Breast epithelium (tissue), 3 donors: ENCODE data around the gene ASTN1.
A peak's percentile ranks its signal among the peaks of the same experiment; 100 is the strongest.

ENCODE experiments used
- POLR2A ChIP-seq: fragments of 450-650 bp; IDR thresholded peaks from one replicate; pipeline ENCODE4 v1.6.1; 2016; ENCODE audit warnings: antibody characterized with exemption, mild to moderate bottlenecking, moderate library complexity
- POLR2AphosphoS5 ChIP-seq, 3 donors: sonication (generic); formaldehyde crosslinking; IDR thresholded peaks; one replicate each; pipeline ENCODE4 v1.6.1; 2017; ENCODE audit warnings: antibody characterized with exemption in 3 of 3
- TF ChIP-seq, protein P1 (sequence below), 3 donors: fragments of 450-650 bp; IDR thresholded peaks; one replicate each; pipeline ENCODE4 v1.5.1; 2016 to 2017; ENCODE audit warnings: antibody characterized with exemption in 3 of 3, mild to moderate bottlenecking in 3 of 3, moderate library complexity in 3 of 3

DNA sequence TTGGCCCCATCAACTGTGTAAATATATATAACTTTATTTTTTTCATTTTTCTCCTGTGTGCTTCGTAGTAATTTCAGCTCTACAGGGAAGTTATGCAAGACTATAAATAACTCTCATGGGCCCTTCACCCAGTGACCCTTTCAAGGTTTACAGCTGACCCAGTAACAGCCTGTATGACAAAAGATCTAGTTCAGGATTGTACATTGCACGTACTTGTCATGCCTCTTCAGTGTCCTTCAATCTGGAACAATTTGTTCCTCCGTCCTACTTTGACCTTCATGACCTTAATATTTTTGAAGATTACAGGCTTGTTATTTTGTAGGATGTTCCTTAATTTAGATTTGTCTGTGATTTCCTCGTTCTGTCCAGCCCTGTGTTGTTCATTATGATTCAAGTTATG lies 46.7 kb upstream of the ASTN1 start:
- TF ChIP-seq, protein P1, sequence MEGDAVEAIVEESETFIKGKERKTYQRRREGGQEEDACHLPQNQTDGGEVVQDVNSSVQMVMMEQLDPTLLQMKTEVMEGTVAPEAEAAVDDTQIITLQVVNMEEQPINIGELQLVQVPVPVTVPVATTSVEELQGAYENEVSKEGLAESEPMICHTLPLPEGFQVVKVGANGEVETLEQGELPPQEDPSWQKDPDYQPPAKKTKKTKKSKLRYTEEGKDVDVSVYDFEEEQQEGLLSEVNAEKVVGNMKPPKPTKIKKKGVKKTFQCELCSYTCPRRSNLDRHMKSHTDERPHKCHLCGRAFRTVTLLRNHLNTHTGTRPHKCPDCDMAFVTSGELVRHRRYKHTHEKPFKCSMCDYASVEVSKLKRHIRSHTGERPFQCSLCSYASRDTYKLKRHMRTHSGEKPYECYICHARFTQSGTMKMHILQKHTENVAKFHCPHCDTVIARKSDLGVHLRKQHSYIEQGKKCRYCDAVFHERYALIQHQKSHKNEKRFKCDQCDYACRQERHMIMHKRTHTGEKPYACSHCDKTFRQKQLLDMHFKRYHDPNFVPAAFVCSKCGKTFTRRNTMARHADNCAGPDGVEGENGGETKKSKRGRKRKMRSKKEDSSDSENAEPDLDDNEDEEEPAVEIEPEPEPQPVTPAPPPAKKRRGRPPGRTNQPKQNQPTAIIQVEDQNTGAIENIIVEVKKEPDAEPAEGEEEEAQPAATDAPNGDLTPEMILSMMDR (IDR thresholded peaks at IDR 0.05): no peak
- TF ChIP-seq POLR2AphosphoS5 (IDR thresholded peaks at IDR 0.05): peak in 1 of 3 donors; percentile 30
- TF ChIP-seq POLR2A: no peak
